WTC11 (cell line): ENCODE data around the gene TMED9.

Experiments used
- E2F4 ChIP-seq: sonication (generic); formaldehyde crosslinking; IDR thresholded peaks from 2 replicates; pipeline ENCODE4 v1.8.1; 2022; ENCODE audit warnings: low read depth, mild to moderate bottlenecking, moderate library complexity, missing genetic modification reagents, borderline replicate concordance
- ETV6 ChIP-seq: sonication (generic); formaldehyde crosslinking; IDR thresholded peaks from 2 replicates; pipeline ENCODE4 v1.8.1; 2022; ENCODE audit warnings: mild to moderate bottlenecking, missing genetic modification reagents
- IRF1 ChIP-seq: sonication (generic); formaldehyde crosslinking; IDR thresholded peaks from 2 replicates; pipeline ENCODE4 v1.8.0; 2023; ENCODE audit warnings: missing genetic modification reagents
- NFYB ChIP-seq: sonication (generic); formaldehyde crosslinking; conservative IDR thresholded peaks from 2 replicates; pipeline ENCODE4 v1.8.0; 2022; ENCODE audit warnings: low read depth, missing genetic modification reagents
- TEAD4 ChIP-seq: sonication (generic); formaldehyde crosslinking; IDR thresholded peaks from 2 replicates; pipeline ENCODE4 v1.8.0; 2022; ENCODE audit warnings: mild to moderate bottlenecking, missing genetic modification reagents
- TF ChIP-seq, protein P1 (sequence below): fragments of 200-600 bp; IDR thresholded peaks from 2 replicates; pipeline ENCODE4 v1.8.0; 2022; ENCODE audit warnings: antibody characterized with exemption

DNA sequence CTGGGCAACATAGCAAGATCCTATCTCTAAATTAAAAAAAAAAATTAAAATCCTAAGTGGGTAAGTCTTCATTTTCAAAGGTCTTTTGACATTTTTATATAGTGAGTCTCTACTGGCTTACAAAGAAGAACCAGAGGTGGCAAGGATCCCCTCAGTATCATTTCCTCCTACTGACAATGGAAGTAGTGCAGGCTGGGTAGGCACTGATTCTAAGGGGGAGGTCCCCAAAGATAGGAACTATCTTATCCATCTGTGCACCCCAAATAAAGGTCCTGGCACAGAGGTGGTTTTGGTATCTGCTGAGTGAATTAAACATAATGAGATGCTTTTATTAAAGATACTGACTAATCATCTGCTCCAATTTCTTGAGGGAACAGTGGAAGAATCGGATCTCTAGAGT lies 41.9 kb upstream of the TMED9 start:
- TF ChIP-seq NFYB (CRISPR knock-in tag) (no peak), ETV6 (CRISPR knock-in tag) (no peak), IRF1 (CRISPR knock-in tag) (no peak), TEAD4 (CRISPR knock-in tag) (no peak), E2F4 (CRISPR knock-in tag) (no peak)
- TF ChIP-seq, protein P1, sequence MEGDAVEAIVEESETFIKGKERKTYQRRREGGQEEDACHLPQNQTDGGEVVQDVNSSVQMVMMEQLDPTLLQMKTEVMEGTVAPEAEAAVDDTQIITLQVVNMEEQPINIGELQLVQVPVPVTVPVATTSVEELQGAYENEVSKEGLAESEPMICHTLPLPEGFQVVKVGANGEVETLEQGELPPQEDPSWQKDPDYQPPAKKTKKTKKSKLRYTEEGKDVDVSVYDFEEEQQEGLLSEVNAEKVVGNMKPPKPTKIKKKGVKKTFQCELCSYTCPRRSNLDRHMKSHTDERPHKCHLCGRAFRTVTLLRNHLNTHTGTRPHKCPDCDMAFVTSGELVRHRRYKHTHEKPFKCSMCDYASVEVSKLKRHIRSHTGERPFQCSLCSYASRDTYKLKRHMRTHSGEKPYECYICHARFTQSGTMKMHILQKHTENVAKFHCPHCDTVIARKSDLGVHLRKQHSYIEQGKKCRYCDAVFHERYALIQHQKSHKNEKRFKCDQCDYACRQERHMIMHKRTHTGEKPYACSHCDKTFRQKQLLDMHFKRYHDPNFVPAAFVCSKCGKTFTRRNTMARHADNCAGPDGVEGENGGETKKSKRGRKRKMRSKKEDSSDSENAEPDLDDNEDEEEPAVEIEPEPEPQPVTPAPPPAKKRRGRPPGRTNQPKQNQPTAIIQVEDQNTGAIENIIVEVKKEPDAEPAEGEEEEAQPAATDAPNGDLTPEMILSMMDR, result no peak
